GM21423 (cell line): ENCODE data around the gene WASL.

ENCODE experiments used
- ATAC-seq: cut with Tn5 transposase; IDR thresholded peaks from one replicate; pipeline ENCODE4 v1.9.1; 2021; ENCODE audit warnings: mild to moderate bottlenecking, moderate library complexity; ENCODE audit not compliant: unreplicated experiment

The WASL gene

DNA sequence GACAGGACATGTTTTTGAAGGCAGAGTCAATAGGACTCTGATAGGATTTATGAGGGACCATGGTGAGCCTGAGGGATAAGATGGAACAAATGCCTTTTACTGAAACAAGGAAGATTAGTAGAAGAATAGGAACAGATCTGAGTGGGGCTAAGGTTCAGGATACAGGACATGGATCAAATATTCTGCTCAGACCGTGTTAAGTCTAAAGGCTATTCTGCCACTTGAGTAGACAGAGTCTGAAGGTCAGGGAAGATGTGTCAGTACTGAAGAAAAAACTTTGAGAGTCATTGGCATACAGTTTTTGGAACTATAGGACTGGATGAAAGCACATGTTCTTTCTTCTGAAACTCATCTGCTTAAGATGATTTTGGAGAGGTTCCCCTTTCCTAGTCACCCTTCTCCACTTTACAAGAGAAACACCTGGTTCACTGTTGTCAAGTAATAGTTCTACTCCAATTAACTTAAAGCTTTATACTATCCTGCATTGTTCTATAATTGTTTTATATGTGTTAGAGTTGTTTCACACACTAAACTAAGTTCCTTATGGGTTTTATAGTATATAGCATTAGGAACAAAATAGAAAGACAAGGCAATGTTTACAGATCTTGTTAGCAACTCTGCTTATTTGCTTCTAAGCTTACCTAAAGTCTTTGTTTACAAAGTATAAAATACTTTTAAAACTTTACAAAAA is 43.4 kb downstream of the WASL start:
- ATAC-seq, result no peak

DNA sequence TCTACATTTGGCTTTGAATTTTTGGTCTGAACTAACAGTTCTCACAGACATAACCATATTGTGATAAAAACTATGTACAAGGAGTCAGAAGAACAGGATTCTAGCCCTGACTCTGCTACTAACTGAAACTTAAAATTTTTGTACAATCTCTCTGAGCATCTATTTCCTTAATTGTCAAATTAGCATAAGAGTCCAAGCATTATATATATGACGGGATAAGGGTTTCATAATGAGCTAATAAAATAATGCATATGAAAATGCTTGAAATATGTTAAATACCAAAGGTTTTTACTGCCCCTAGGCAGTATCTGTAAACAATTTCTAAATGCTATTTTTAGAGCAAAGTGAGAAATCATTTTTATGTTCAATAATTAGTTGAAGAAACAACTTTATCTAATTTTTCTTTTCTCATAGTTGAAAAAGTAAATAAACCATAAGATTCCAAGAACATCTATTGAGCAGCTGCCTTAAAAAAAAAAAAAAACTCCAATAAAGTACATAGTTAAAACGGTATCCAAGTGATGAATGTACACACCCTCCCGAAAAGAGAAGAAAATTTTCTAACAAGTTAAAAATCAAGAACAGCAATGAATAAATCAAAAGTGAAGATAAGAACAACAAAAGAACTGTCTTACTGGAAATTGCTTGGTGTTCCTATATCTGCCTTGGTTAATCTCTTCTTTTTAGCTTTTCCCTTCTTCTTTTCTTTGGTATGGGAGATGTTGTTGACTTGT is 52.7 kb downstream of the WASL start:
- ATAC-seq, result no peak

DNA sequence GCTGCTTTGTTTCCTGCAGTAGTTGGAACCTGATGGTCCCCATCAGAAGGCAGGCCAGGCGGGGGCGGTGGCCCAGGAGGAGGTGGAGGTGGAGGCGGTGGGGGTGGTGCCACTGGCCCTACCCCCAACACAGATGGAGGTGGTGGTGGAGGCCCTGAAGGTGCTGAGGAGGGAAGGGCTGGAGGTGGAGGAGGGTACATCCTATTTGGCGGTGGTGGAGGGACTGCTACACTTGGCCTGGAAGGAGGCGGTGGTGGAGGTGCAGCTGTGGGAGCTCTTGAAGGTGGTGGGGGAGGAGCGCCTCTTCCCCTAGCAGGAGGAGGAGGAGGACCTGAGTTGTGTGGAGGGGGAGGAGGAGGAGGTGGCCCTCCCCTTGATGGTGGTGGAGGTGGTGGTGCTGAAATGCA is 56.3 kb downstream of the WASL start:
- ATAC-seq, result no peak

DNA sequence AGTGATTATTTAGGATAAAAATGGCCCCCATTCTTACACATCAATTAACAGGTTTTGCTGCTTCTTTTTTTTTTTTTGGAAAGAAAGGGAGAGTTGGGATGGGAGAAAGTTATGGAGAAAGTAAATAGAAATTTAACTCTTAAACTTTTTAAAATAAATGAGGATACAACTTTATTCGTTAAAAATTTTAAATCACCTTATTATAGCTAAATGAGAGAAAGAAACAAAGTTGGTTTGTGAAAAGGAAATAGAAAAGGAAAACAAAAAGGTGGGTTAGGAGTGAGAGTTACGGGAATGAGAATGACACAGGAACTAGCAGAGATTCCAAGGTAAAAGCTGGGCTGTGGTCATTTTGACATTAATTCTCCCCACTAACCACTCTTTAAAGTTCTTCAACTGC is 58.3 kb downstream of the WASL start:
- ATAC-seq, result no peak

DNA sequence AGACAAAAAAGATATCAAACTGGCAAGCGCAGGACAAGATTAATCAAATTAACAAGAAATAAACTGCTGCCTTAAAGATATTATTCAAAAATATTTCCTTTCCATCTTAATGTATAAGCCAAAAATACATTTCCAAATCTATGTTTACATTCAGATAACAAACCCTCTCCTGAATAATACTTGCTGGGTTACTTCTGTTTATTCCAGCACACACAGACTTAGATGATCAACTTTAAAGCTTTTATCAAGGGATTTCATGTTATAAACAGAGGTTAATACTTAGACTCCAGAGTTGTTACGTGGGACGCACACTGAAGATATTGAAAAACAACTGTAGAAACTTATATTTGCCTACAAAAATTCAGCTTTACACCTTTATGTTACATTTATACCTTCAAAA is 59.6 kb downstream of the WASL start:
- no peak for ATAC-seq

DNA sequence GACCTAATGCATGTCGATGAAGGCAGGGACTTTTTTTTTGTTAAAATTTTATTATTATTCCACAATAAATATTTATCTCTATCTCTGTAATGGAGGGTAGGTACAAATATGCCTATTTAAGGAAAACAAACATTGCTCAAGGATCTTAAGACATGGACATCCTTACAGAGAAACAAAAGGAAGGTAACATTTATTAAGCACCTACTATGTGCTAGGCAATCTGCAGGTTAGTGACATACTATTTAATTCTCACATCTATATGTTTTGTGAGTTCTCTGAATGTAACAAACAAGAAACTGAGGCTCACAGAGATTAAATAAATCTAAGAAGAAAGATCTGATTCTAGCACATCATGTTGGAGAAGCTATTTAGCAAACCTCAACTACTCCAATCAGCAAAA is 61.1 kb downstream of the WASL start:
- no peak for ATAC-seq

DNA sequence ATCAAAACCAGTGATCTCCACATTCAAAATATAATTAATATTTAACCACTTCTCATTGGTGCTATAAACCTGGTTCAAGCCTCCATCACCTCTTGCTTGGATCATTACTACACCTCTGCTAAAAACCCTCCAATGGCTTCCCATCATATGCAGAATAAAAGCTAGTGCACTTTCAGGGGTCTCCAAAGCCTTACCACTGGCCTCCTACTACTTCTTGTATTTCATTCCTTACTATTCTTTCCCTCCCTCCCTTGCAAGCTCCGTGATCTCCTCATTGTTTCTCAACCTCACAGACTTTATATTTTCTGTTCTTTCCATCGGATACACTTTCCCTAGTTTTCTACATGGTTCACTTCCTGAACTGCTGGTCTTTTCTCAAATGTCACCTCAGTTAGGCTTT is 61.6 kb downstream of the WASL start:
- ATAC-seq, result no peak

DNA sequence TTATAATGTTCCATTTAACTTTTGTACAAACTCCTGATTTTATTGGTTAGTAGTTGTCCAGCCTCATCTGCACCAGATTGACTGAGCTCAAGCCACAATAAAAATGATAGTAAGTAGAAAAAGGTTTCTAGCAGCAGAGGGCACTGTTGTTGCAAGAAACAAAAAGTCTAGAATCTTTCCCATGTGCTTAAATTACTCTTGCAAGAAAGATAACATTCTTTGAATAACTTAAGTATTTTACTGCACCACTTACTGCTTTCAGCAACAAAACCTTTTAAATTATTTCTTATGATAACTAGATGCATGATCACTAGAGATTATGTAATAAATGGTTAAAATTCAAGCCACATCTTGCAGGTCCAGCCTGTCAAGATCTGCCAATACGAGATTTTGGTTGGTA is 66.1 kb downstream of the WASL start:
- ATAC-seq, result peak; percentile 69

DNA sequence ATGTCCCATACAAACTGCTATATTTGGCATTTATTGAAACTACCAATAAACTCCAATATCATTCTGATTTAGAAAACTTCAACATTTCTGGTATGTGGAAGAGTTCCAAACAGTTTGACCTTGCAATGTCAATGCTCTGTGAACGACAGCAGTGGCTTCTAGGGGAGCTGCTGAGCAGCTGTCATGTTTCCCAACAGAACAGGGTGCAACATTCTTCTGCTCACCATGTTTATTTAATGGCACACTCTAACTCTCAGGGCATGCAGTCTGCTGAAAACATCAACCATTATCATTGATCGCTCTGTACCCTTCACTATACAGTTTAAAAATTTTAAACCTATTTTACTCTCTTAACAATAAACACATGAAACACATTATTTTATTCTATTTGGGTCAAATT is 67.2 kb downstream of the WASL start:
- ATAC-seq, result no peak

DNA sequence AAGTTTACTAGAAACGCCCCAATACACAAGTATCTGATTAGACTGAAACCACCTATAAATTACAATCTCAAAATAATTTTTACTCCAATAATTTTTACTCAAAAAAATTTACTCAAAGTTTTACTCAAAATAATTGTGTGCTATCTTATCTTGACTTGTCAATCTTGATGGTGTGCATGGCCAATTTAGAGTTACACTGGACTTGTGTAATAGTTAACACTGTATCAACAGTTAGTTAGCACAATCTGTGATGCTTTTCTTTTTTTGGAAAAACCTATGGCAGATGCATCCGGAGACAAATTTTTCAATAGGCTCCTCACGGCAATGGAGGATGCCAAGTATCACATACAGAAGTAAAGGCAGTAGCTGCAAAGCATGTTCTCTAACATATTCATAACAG is 68.2 kb downstream of the WASL start:
- no peak for ATAC-seq

DNA sequence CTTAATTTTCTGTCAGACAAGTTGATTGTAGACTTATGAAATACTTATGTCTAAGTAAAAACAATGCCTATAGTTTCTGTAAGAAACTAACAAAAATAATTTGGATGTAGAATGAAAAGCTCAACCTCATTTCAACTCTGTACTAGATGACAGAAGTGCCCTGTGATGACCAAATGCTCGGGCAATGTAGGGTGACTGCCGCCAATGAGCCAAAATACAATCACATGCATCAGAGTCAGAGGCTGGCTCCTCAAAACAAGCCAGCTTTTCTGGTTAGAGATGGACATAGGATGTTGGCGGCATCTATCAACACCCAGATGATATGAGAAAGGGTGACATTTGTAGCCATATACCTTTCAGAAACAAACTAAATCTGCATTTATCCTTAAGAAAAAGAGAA is 69.2 kb downstream of the WASL start:
- ATAC-seq, result no peak

DNA sequence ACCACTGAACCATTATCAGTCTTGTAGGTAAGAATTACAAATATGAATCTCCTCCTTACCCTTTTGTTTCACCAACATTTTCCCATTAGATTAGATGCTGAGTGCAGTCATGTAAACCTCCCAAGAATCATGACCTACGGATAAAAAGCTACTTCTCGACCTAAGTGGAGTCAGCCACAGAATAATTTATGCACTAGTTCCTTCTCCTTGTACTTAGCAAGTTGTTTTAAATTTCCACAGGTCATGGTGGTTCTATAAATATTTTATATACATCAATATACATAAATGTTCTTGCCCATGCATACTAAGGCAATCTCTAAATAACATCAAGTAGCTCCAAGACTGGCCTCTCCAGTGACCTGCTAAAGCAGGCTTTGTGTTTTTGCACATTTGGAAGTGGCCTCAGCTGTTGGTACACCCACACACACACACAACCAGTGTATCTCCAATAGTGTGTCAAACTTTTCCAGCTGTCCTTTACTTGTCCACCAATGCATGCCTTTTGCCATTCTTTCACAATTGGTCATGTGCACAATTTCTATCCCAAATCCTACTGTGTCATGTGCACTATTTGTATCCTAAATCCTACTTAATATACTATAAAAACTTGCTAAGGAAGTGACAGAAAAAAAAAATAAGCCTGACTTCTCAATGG is 71.6 kb downstream of the WASL start:
- ATAC-seq, result no peak

DNA sequence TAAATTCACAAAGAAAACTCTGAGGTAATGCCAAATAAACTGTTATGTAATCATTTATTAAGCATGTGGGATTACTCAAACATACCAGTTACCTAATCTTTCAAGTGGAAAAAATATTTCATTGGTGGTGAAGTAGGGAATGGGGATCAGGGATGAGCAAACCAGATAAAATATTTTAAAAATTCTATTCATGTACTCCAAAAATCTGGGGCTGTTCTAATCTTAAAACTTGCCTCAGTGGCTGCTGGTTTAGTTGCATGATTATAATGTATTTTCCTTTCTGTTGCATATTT is 73.7 kb downstream of the WASL start:
- no peak for ATAC-seq

DNA sequence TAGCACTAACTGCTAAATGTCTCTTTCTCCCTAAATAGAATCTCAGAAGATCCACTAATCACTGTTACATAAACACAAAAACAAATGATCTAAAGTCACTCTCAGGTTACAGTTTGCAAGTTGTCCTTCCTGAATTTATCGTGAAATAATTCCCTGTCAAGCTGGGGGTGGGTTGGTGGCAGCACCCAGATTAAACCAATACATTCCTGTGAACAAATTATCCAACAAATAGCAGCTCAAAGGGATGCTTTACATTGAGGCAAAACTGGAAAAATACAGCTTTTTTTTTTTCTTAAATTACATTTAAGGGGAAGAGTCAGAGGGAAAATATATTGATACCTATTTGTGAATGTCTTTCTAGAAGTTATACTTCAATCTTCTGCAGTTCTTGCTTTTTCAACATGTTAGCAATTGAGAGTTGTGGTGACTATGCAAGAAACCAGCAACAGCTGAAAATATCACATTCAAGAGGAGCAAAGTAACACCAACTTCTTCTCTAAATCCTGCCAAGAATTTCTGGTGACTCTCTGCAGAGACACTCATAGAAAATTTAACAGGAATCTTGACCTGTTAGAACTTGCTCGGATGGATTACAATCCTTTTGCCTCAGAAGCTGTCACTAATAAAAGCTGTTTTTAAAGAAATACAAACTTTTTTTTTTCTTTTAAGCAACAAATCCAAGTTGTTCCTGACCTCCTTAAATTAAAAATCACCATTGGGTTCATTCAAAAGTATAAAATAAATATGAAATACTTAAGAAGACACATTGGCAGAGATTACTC is 74.2 kb downstream of the WASL start:
- no peak for ATAC-seq

DNA sequence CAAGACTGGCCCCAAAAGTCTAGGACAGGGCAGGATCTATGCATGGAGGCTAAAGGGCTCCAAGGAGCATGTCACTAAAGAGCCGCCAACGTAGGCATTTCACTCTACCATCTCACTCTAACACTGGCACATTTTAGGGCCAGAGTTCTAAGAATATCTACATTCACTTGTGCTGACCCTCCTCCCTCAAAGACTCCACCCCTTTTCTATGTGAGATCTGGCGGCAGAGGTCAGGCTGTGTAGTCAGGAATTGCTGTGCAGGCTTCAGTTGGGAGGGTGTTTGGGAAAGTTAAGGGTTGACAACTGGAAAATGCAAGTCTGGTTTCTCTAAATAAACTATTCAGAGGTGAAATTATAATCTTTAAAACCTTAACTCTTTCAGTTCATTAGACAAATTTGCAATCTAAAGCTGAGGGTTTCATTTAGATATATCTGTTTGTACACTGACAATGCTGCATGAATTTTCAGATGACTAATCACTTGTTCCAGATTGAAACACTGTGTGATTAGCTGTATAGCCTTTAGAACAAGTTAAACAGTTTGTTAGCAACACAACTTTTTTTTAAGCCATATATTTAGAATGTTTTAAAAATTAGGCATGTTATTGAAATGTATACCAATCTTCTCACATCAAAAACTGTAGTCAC is 74.9 kb downstream of the WASL start:
- ATAC-seq, result no peak

DNA sequence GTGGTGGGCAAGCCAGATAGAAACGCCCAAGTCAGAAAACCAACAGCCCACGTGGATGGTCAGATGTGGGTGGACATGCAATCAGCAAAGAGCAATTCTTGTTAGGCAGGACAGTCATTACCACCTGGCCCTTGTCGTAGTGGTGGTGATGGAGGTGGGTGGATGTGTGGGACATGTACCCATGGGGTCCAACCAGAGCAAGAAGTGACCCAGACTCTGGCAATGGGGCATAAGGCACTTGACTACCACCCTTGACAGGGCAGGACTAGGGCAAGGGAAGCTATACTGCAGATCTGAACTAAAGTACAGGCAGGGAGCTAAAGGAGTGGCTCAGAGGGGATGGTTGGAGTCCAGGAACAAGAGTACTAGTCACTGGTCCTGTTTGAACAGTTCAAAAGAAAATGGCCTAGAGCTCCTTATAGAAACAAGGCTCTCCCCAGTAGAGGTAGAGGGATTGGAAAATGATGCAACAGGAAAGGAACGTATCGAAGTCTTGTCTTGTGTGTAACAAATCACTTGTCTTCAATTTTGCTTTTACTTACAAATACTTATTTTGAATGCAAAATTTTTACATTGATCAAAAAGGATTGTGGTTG is 75.6 kb downstream of the WASL start:
- ATAC-seq, result no peak

DNA sequence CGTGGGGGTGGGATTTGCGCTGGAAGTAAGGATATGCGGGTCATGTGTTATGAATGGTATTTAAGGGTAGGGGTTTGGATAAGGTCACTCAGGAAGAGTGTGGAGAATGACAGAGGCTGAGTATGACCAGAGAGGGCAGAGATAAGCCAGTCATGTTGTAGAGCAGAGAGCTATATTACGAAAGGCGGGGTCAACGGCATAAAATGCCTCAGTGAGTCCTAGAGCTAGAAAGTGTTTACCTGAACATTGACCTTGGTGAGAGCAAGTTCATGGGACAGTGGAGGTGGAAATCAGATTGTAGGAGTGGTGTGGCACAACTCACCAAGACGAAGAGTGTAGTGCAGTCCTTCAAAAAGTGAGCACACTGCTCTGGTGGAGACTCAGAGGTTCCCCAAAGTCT is 79.3 kb downstream of the WASL start:
- no peak for ATAC-seq

DNA sequence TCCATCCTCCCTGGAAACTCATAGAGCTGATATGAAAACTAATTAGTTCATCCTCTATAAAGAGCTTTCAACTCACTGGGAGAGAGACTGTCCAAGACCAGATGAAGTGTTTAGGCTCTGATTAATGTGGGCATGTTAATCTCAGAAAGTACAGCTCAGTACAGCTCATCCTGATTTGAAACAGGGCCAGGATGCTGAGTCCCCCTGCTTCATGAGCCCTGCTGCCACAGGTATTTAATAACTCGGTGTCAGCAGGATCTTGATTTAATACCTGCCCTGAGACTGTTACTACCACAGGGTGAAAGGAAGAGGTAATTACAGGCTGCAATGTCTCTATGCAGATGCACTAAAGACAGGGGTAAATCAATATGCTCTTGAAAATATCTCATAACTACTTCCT is 82.3 kb downstream of the WASL start:
- ATAC-seq, result no peak

DNA sequence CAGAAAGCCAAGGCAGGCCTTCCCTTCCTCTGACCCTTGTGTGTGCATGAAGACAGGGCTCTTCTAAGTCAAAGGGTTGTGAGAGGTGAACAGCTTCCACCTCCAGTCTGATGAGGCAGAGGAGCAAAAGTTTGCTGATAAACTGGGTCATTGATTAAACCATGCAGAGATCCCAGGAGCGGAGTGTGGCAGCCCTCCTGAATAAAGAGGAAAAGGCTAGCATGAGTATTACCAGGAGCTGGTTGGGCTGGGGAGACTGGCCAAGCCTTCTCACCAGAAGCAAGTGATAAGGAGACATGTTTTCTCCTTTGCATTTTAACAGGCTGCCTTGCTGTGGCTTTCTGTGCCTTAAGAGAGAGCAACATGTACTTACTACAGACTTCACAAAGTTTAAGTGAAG is 82.9 kb downstream of the WASL start:
- ATAC-seq, result no peak

DNA sequence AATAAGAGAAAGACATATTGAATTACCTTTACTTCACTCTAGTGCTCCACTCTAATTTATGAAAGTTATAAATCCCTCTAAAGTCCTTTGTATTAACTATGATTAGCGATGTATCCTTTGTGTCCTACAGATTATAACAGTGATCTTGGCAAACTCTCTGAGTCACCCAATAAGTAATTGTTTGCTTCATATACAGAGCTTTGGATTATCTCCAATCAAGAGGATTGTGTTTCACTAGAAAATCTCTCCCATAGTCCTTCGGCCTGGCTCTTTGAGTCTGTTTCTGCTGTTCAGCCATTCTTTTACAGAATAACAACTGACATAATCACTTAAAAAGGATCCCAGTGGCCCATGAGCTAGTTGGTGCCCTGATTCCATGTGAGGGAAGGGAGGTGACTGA is 83.6 kb downstream of the WASL start:
- no peak for ATAC-seq

DNA sequence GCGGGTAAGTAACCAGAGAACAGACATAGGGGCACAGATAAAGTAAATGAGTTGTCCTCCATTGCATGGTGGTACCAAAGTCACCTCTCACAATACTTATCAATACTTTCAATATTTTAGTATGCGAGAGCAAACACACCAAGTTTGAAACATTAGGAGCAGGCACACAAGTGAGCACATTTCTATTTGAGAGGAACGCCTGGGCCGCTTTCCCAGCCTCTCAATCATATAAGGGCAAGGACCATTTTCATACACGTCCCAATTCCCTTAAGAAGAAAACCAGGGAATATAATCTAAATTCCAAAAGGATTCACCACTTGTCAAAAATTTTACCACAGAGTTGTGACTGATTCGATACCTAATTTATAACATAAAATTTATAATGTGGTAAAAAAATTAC is 85.6 kb downstream of the WASL start:
- ATAC-seq, result no peak
